Measurements from ENCODE around the gene DMD.

Gene DMD

DNA sequence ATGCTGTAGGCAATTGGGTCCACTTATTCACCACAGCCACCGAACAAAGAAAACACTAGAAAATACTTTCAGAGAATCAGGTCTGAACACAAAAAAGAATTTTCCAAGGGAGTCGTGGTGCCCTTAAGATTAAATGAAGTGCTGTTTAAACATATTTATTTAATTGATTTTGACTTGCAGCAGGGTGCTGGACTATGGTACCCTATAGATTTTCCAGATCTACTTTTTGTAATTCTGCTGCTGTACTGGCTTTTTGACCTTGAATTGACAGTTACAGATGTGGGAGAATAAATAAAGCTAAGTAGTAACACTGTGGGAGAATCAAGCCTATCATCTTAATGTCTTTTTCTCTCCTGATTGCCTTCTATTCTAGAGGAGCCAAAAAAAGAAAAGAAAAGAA is 1404.2 kb downstream of the DMD start:
- no peak for TF ChIP-seq CTCF (conservative IDR thresholded peaks at IDR 0.05; ENCODE audit: low read depth, low read length)
- DNase-seq (ENCODE audit: low read depth): no peak
- H3K4me3 ChIP-seq (ENCODE audit: low read depth, low read length): no peak overlapping the region

DNA sequence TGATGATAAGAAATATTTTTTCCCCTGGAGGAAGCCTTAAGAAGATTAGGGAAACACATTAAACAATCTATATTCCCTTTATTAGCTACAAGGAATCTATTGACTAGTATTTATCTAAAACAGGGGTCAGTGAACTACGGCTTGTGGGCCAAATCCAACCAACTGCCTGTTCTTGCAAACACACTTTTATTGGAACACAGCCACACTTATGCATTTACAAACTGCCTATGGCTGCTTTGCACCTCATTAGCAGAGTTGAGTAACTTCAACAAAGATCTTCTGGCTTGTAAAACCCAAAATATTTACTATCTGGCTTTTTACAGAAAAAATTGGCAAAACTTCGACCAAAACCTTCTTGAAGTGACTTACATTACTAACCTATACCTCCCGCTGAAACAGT is 1405.6 kb downstream of the DMD start:
- no peak overlapping the region for H3K4me3 ChIP-seq (ENCODE audit: low read depth, low read length)
- no peak for DNase-seq (ENCODE audit: low read depth)
- no peak for TF ChIP-seq CTCF (conservative IDR thresholded peaks at IDR 0.05; ENCODE audit: low read depth, low read length)

GRCh38 chrX:31800219-31800618 is 1411.1 kb downstream of the DMD start:
- TF ChIP-seq CTCF (conservative IDR thresholded peaks at IDR 0.05; ENCODE audit: low read depth, low read length): no peak
- no peak for DNase-seq (ENCODE audit: low read depth)
- no peak overlapping the region for H3K4me3 ChIP-seq (ENCODE audit: low read depth, low read length)

GRCh38 chrX:31796624-31797023 is 1414.7 kb downstream of the DMD start:
- TF ChIP-seq CTCF (conservative IDR thresholded peaks at IDR 0.05; ENCODE audit: low read depth, low read length): no peak
- no peak for DNase-seq (ENCODE audit: low read depth)
- no peak overlapping the region for H3K4me3 ChIP-seq (ENCODE audit: low read depth, low read length)

DNA sequence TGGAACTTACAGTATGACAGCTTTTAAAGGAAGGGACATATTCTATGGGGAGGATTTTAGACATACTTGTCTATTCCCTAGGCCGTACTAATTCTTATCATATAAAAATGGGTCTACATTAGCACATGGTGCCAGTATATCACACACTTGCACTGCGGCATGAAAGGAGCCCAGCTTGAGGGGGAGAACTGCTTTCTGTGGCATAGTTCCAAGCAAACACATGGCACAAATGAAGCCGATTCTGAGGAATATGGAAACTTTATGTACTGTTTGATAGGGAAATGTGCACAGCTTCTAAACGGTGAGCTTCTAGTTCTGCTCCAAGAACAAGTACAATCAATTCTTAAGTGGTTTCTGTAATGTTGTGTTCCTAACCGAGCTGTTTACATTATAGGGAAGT is 1463.9 kb downstream of the DMD start:
- TF ChIP-seq CTCF (conservative IDR thresholded peaks at IDR 0.05; ENCODE audit: low read depth, low read length): no peak
- H3K4me3 ChIP-seq (ENCODE audit: low read depth, low read length): no peak overlapping the region
- DNase-seq (ENCODE audit: low read depth): no peak

DNA sequence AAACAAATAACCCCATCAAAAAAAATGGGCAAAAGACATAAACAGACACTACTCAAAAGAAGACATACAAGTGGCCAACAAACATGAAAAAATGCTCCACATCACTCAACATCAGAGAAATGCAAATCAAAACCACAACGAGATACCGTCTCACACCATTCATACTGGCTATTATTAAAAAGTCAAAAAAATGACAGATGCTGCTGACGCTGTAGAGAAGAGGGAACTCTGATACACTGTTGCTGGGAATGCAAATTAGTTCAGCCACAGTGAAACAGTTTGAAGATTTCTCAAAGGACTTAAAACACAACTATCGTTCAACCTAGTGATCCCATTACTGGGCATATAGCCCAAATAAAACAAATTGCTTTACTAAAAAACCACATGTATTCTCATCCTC is 1468.3 kb downstream of the DMD start:
- TF ChIP-seq CTCF (conservative IDR thresholded peaks at IDR 0.05; ENCODE audit: low read depth, low read length): no peak
- H3K4me3 ChIP-seq (ENCODE audit: low read depth, low read length): no peak overlapping the region
- no peak for DNase-seq (ENCODE audit: low read depth)

- no peak for DNase-seq (ENCODE audit: low read depth)
- H3K4me3 ChIP-seq (ENCODE audit: low read depth, low read length): no peak overlapping the region
- TF ChIP-seq CTCF (conservative IDR thresholded peaks at IDR 0.05; ENCODE audit: low read depth, low read length): no peak
Observed at GRCh38 chrX:31717474-31717873, 1493.9 kb downstream of the DMD start.
